MM.1S (cell line): ENCODE measurements around the gene GTSE1.

Experiments
- DNase-seq: peaks from one replicate; pipeline ENCODE4 v3.0.0-alpha.2; 2015
- H2AFZ ChIP-seq: fragments of 300-600 bp; sonication (generic); 2 replicates; pipeline ENCODE4 v1.6.0; 2016; ENCODE audit warnings: antibody characterized with exemption, low read length
- H3F3A ChIP-seq: fragments of 300-600 bp; sonication (generic); 2 replicates; pipeline ENCODE4 v1.6.1; 2016; ENCODE audit warnings: mild to moderate bottlenecking, antibody characterized with exemption, low read length, moderate library complexity, mixed read lengths; ENCODE audit not compliant: insufficient read depth
- H3K27ac ChIP-seq: fragments of 300-600 bp; sonication (generic); 2 replicates; pipeline ENCODE4 v1.5.1; 2016; ENCODE audit warnings: mild to moderate bottlenecking, low read length
- H3K27me3 ChIP-seq: fragments of 300-600 bp; sonication (generic); replicated peaks from 2 replicates; pipeline ENCODE4 v1.6.0; 2016; ENCODE audit warnings: low read length; ENCODE audit not compliant: insufficient read depth
- H3K36me3 ChIP-seq: fragments of 300-600 bp; sonication (generic); replicated peaks from 2 replicates; pipeline ENCODE4 v1.6.1; 2016; ENCODE audit warnings: mild to moderate bottlenecking, low read length, mixed read lengths; ENCODE audit not compliant: insufficient read depth
- H3K4me1 ChIP-seq: fragments of 300-600 bp; sonication (generic); 2 replicates; pipeline ENCODE4 v1.6.1; 2016; ENCODE audit warnings: low read length, mixed read lengths
- H3K4me2 ChIP-seq: fragments of 300-600 bp; sonication (generic); 2 replicates; pipeline ENCODE4 v1.6.0; 2016; ENCODE audit warnings: low read depth, low read length
- H3K4me3 ChIP-seq: fragments of 300-600 bp; sonication (generic); 2 replicates; pipeline ENCODE4 v1.5.1; 2016; ENCODE audit warnings: low read length, mixed read lengths
- H3K79me2 ChIP-seq: fragments of 300-600 bp; sonication (generic); 2 replicates; pipeline ENCODE4 v1.6.1; 2016; ENCODE audit warnings: mixed run types, low read length, mixed read lengths
- H3K9ac ChIP-seq: fragments of 300-600 bp; sonication (generic); 2 replicates; pipeline ENCODE4 v1.6.1; 2016; ENCODE audit warnings: low read length, mixed read lengths
- H3K9me2 ChIP-seq: fragments of 300-600 bp; sonication (generic); replicated peaks from 2 replicates; pipeline ENCODE4 v1.6.1; 2016; ENCODE audit warnings: mild to moderate bottlenecking, low read length, mixed read lengths; ENCODE audit not compliant: insufficient read depth
- H3K9me3 ChIP-seq: fragments of 300-600 bp; sonication (generic); replicated peaks from 2 replicates; pipeline ENCODE4 v1.6.1; 2016; ENCODE audit warnings: mild to moderate bottlenecking, low read length, mixed read lengths; ENCODE audit not compliant: insufficient read depth
- H4K20me1 ChIP-seq: fragments of 300-600 bp; sonication (generic); 2 replicates; pipeline ENCODE4 v1.6.1; 2016; ENCODE audit warnings: mild to moderate bottlenecking, low read length, moderate library complexity, mixed read lengths; ENCODE audit not compliant: insufficient read depth
- CTCF ChIP-seq: fragments of 300-600 bp; sonication (generic); IDR thresholded peaks from 2 replicates; pipeline ENCODE4 v1.5.1; 2016; ENCODE audit warnings: antibody characterized with exemption, low read length, mixed read lengths
- EZH2 ChIP-seq: fragments of 300-600 bp; sonication (generic); optimal IDR thresholded peaks from 2 replicates; pipeline ENCODE3; 2017; ENCODE audit warnings: low read depth, mild to moderate bottlenecking, antibody characterized with exemption, low read length, mixed read lengths
- EZH2phosphoT487 ChIP-seq: fragments of 300-600 bp; sonication (generic); IDR thresholded peaks from 2 replicates; pipeline ENCODE4 v1.6.1; 2018; ENCODE audit warnings: antibody characterized with exemption, low read length

Gene GTSE1

GRCh38 chr22:46286006-46286405 is 10.7 kb upstream of the GTSE1 start:
- H3K27me3 ChIP-seq, result no peaks in the 10 kb centered on the region
- H4K20me1 ChIP-seq, result no peaks in the 10 kb centered on the region
- H3K36me3 ChIP-seq, result no peaks in the 10 kb centered on the region; the same call in 1 of the 2 replicates
- H3K9me3 ChIP-seq, result no peaks in the 10 kb centered on the region
- DNase-seq, result no peak
- no peaks in the 10 kb centered on the region for H3K9me2 ChIP-seq
- H3K4me1 ChIP-seq, result peaks cover 16% of the 10 kb centered on the region
- no peak overlapping the region for H3K4me2 ChIP-seq
- TF ChIP-seq EZH2phosphoT487, result no peak
- no peak for TF ChIP-seq EZH2
- no peak for TF ChIP-seq CTCF
- H3F3A ChIP-seq, result no peaks in the 10 kb centered on the region
- H2AFZ ChIP-seq, result no peak overlapping the region
- H3K79me2 ChIP-seq, result peaks cover 19% of the 10 kb centered on the region
- no peak overlapping the region for H3K9ac ChIP-seq
- H3K4me3 ChIP-seq, result no peak overlapping the region
- no peak overlapping the region for H3K27ac ChIP-seq

GRCh38 chr22:46286941-46287872 is 9.5 kb upstream of the GTSE1 start:
- Histone ChIP-seq H2AFZ (0 out of 2 replicates have a peak overlapping the region, but pooled peaks have one; percentile 82), H3K9me3 (no peaks in the 10 kb centered on the region), H3K27me3 (no peaks in the 10 kb centered on the region), H3K4me2 (peak overlapping the region; percentile 95), H4K20me1 (no peaks in the 10 kb centered on the region), H3K79me2 (peaks cover 19% of the 10 kb centered on the region), H3F3A (peaks cover 4% of the 10 kb centered on the region; the same call in 1 of the 2 replicates), H3K36me3 (no peaks in the 10 kb centered on the region; the same call in 1 of the 2 replicates), H3K9ac (peak overlapping the region; percentile 90), H3K4me3 (peak overlapping the region; percentile 75), H3K27ac (peak overlapping the region; percentile 38; the same call in 1 of the 2 replicates), H3K9me2 (no peaks in the 10 kb centered on the region), H3K4me1 (peaks cover 17% of the 10 kb centered on the region)
- DNase-seq, result no peak
- TF ChIP-seq EZH2, result no peak
- no peak for TF ChIP-seq EZH2phosphoT487
- no peak for TF ChIP-seq CTCF

- Histone ChIP-seq H3K36me3 (no peaks in the 10 kb centered on the region; the same call in 1 of the 2 replicates), H3K27ac (peak overlapping the region; percentile 38; the same call in 1 of the 2 replicates), H3K4me1 (peaks cover 26% of the 10 kb centered on the region), H3K27me3 (no peaks in the 10 kb centered on the region), H3K9me3 (no peaks in the 10 kb centered on the region), H3K4me2 (peak overlapping the region; percentile 95), H3K9me2 (no peaks in the 10 kb centered on the region), H3F3A (peaks cover 8% of the 10 kb centered on the region; the same call in 1 of the 2 replicates), H3K79me2 (peaks cover 19% of the 10 kb centered on the region), H3K4me3 (peak overlapping the region; percentile 75), H3K9ac (peak overlapping the region; percentile 90), H2AFZ (peak overlapping the region; percentile 82), H4K20me1 (no peaks in the 10 kb centered on the region)
- peak; percentile 64 for DNase-seq
- no peak for TF ChIP-seq EZH2
- no peak for TF ChIP-seq EZH2phosphoT487
- TF ChIP-seq CTCF, result no peak
Observed at GRCh38 chr22:46287873-46288751, 8.6 kb upstream of the GTSE1 start.
